HG02623 (cell line): ENCODE data around the gene EEIG2.
"Not testable (repeated sequence)": the region's sequence is repeated elsewhere in the genome, so short reads cannot be mapped to it uniquely, and the experiment has no call there.

Experiments used
- ATAC-seq: cut with Tn5 transposase; IDR thresholded peaks from one replicate; pipeline ENCODE4 v1.9.1; 2021; ENCODE audit warnings: moderate library complexity; ENCODE audit not compliant: unreplicated experiment

Gene EEIG2

GRCh38 chr1:108559215-108560186 lies at the start of gene EEIG2:
EEIG2 (plus strand) TSS chr1:108560100; CDS start chr1:108560429, 329 bp downstream.
- peak; percentile 72 for ATAC-seq

- ATAC-seq, result no peak
Measured at GRCh38 chr1:108511764-108512163, 48.1 kb upstream of the EEIG2 start.

DNA sequence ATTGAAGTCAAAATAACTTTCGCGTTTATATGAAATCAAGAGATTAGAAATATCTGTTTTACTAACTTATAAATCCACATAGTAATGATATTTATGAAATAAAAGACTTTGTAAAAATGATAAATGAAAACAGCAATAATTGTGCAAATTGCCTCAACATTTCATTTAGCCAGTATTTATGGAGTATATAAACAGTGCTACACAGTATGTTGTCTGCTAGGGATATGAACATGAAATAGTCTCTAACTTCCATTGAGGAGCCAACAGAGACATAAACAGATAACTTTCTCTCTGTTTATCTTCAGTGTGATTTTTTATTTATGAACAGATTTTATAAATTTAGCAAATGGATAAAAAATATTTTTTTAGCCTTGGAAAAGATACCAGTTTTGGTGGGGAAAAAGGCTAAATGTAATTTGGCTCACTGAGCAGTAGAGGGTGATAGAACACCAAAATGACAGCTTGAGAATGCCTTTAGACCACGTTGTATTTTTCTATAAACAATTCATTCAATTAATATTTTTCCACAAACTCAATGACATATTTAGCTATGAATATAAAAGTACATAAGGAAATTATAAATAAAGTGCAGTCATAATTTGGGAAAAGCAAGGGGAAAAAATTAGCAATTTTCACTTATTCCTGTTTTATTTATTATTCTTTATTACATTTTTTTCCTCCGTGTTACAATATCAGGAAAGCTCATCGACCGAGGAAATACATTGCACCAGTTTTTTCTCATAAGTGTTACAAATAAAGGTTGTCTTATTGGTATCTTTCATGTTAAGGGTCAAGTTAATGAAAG lies 47.5 kb upstream of the EEIG2 start:
- no peak for ATAC-seq

GRCh38 chr1:108513044-108513415 lies 46.9 kb upstream of the EEIG2 start:
- no peak for ATAC-seq

DNA sequence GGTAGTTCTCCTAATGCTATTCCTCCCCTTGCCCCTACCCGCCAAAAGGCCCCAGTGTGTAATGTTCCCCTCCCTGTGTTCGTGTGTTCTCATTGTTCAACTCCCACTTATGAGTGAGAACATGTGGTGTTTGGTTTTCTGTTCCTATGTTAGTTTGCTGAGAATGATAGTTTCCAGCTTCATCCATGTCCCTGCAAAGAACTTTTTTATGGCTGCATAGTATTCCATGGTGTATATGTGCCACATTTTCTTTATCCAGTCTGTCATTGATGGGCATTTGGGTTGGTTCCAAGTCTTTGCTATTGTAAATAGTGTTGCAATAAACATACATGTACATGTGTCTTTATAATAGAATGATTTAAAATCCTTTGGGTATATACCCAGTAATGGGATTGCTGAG lies 46.0 kb upstream of the EEIG2 start:
- ATAC-seq, result not testable (repeated sequence)

DNA sequence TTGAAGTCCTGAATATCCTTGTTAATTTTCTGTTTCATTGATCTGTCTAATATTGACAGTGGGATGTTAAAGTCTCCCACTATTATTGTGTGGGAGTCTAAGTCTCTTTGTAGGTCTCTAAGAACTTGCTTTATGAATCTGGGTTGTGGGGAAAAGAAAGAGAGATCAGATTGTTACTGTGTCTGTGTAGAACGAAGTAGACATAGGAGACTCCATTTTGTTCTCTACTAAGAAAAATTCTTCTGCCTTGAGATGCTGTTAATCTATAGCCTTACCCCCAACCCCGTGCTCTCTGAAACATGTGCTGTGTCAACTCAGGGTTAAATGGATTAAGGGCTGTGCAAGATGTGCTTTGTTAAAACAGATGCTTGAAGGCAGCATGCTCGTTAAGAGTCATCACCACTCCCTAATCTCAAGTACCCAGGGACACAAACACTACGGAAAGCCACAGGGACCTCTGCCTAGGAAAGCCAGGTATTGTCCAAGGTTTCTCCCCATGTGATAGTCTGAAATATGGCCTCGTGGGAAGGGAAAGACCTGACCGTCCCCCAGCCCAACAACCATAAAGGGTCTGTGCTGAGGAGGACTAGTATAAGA lies 42.5 kb upstream of the EEIG2 start:
- not testable (repeated sequence) for ATAC-seq

GRCh38 chr1:108521990-108522393 lies 37.9 kb upstream of the EEIG2 start:
- ATAC-seq, result no peak

GRCh38 chr1:108523829-108524228 lies 36.1 kb upstream of the EEIG2 start:
- no peak for ATAC-seq

DNA sequence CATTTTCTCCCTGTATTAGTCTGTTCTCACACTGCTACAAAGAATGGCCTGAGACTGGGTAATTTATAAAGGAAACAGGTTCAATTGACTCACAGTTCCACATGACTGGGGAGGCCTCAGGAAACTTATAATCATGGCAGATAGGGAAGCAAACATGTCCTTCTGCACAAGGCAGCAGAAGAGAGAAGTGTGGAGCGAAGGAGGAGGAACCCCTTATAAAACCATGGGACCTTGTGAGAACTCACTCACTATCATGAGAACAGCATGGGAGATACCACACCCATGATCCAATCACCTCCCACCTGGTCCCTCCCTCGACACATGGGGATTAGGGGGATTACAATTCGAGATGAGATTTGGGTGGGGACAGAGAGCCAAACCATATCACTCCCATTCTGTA lies 35.2 kb upstream of the EEIG2 start:
- ATAC-seq, result no peak

- ATAC-seq, result no peak
Measured at GRCh38 chr1:108527135-108527534, 32.8 kb upstream of the EEIG2 start.

DNA sequence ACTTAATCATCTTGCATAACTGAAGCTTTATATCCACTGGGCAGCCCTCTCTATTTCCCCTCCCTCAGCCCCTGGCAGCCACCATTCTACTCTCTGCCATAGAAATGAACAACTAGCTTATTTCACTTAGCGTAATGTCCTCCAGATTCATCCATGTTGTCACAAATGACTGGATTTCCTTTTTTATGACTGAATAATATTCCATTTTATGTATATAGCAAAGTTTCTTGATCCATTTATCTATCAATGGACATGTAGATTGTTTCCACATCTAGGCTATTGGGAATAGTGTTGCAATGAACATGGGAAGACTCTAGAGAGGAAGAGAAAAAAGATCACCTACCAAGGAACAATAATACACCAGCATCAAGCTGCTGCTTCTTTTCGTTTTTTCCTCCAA lies 32.1 kb upstream of the EEIG2 start:
- ATAC-seq, result no peak

DNA sequence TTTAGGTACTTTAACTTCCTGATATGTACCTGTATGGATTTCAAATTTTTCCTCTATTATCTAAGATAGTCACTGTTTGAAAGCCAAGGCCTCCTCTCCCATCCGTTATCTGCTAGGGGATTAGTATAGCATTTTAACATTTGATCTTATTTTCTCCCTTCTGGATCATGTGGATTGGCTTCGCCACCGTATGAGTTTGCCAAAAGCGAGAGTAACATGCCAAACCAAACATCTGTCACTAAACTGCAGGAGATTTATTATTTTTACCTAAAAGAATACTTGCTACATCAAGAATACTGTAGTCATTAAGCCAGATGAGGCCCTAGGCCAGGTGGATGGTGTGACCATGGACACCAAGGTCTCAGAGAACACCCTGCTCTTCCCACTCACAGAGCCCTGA lies 28.5 kb upstream of the EEIG2 start:
- no peak for ATAC-seq

DNA sequence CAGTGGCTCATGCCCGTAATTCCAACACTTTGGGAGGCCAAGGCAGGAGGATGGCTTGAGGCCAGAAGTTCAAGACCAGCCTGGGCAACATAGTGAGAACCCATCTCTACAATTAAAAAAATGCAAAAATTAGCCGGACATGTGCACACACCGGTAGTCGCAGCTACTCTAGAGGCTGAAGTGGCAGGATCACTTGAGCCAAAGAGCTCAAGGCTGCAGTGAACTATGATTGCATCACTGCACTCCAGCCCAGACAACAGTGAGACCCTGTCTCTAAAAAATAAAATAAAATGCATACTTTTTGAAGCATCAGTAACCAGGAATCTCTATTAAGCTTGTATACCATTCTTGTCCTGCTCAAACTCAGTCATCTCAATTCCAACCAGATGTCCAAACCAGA lies 27.2 kb upstream of the EEIG2 start:
- ATAC-seq, result no peak

DNA sequence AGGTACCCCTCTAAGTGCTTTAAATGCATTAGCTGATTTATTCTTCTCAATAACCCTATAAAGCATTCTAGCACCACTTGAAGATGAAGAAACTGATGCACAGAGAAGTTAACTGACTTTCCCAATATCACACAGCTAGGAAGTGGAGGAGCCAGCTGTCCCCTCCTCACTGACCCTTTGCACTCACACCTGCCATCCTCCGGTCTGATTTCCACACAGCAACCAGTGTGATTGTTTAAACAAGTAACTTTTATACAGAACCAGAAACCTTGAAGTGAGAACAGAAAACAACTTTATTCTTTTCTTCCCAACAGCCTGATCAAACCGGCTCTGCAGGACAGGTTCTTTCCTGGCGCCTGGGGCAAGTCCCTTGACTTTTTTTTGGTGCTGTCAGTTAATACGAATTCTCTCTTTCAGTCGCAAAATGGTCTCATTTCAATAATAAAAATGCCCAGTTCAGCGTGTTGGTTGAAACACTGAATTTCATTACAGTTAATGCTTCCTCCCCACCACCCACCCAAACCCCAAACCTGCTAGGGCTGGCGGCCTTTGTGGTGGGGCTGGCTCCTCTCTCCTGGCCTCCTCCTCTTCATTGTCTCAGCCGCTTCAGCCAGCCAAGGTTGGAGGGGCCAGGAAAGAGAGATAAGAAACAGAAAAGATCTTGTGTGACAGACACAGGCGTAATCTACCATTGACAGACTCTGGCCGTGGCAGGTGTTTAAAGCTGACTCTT lies 26.4 kb upstream of the EEIG2 start:
- ATAC-seq, result peak; percentile 62

- no peak for ATAC-seq
Measured at GRCh38 chr1:108534759-108535158, 25.1 kb upstream of the EEIG2 start.

DNA sequence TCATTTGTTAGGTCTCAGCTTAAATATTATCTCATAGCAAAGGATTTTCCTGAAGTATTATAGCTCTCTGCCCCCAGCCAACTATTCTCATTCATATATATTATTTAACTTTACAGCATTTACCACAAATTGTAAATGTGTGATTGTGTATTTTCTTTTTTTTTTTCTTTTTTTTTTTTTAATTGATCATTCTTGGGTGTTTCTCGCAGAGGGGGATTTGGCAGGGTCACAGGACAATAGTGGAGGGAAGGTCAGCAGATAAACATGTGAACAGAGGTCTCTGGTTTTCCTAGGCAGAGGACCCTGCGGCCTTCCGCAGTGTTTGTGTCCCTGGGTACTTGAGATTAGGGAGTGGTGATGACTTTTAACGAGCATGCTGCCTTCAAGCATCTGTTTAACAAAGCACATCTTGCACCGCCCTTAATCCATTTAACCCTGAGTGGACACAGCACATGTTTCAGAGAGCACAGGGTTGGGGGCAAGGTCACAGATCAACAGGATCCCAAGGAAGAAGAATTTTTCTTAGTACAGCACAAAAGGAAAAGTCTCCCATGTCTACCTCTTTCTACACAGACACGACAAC lies 24.5 kb upstream of the EEIG2 start:
- not testable (repeated sequence) for ATAC-seq

- not testable (repeated sequence) for ATAC-seq
Measured at GRCh38 chr1:108536021-108536420, 23.9 kb upstream of the EEIG2 start.

DNA sequence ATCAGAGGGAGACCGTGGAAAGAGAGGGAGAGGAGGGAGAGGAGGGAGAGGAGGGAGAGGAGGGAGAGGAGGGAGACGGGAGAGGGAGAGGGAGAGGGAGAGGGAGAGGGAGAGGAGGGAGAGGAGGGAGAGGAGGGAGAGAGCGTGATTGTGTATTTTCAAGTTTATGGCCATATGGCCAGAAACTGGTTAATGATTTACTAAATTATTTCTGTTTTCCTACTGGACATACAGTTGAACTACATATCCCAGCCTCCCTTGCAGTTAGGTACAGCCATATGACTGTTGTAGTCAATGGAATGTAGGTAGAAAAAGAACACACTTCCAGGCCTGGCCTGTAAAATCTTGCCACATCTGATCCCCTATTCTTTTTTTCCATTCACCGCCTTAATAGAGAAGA lies 23.1 kb upstream of the EEIG2 start:
- ATAC-seq, result not testable (repeated sequence)

DNA sequence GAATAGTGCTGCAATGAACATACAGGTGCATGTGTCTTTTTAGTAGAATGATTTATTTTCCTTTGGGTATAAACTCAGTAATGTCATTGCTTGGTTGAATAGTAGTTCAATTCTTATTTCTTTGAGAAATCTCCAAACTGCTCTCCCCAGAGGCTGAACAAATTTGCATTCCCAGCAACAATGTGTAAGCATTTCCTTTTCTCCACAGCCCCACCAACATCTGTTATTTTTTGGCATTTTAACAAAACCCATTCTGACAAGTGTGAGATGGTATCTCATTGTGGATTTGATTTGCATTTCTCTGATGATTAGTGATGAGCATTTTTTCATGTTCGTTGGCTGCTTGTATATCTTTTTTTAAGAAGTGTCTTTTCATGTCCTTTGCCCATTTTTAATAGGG lies 21.9 kb upstream of the EEIG2 start:
- ATAC-seq, result no peak

DNA sequence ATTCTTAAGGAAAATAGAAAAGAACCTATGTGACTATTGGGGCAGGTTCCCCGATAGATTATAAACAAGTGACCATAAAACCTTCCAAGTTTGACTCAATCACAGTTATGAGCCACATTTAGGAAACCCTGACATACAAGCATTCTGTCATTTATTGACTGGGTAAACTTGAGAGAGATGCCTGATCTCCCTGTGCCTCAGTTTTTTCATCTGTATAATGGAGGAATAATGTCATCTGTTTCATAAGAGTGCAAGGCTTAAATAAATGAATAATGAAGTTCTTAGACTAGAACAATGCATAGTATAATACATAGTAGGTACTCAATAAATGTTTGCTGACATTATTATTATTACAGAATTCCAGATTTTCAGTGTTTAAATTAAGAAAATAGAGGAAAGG lies 18.9 kb upstream of the EEIG2 start:
- ATAC-seq, result no peak
